G401.6 (cell line): ENCODE results near the gene TSC2.
"Not testable (repeated sequence)": the region's sequence is repeated elsewhere in the genome, so short reads cannot be mapped to it uniquely, and the experiment has no call there.

Source experiments
- FAIRE-seq: peaks from 2 replicates; lab custom pipeline; 2012; peaks lifted over from hg19 to GRCh38; lab: Jason Lieb, UNC

The TSC2 gene

DNA sequence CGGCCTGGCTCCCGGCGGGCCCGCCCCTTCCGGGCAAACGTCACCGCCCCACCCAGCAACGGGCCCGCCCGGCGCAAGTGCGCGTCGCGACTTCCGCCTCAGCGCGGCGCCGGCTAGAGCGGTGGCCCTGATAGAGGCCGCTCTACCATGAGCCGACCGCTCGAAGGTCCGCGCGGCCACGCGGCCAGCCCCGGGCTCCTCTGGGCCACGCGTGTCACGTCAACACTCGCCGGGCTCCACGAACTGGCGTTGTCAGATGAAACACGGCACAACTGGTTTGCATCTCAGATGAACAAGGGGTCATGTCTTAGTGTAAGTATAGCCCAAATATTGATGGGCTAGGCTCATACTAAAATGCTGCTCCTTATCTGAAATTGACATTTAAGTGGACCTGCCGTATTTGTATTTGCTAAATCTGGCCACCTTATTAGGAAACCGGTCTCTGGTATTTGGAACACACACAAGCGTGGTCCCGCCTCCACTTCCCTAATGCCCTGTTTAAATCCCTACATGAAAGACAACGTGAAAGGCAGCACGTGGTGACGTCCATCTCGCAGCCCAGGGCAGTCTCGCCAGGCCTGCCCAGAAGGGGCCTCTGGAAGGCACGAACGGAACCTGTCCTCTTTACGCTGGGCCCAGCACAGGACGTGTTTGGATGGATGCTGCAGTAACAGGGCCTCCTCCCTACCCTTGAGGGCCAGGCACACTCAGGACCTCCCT, 37.8 kb upstream of the TSC2 start, which contains the start of gene ZNF598:
TSS of gene ZNF598 (minus strand) at position 31 of the 720 bp plus-strand sequence.
- FAIRE-seq, result no peak

DNA sequence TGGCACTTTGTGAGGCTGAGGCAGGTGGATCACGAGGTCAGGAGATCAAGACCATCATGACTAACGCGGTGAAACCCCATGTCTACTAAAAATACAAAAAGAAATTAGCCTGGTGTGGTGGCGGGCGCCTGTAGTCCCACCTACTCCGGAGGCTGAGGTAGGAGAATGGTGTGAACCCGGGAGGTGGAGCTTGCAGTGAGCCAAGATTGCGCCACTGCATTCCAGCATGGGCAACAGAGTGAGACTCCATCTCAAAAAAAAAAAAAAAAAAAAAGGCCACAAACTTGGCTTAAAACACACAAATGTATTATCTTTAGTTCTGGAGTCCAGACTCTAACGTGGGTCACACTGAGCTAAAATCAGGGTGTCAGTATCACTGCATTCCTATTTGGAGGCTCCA, 36.1 kb upstream of the TSC2 start:
- FAIRE-seq, result not testable (repeated sequence)

DNA sequence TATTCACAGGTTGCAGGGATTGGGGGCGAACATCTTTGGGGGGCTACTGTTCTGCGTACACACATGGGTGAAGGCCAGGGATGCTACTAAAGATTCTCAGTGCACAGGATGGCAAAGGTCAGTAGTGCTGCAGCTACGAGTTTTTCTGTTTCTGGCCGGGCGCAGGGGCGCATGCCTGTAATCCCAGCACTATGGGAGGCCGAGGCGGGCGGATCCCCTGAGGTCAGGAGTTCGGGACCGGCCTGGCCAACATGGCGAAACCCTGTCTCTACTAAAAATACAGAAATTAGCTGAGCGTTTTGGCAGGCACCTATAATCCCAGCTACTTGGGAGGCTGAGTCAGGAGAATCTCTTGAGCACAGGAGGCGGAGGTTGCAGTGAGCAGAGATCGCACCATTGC, 34.3 kb upstream of the TSC2 start:
- FAIRE-seq, result no peak

DNA sequence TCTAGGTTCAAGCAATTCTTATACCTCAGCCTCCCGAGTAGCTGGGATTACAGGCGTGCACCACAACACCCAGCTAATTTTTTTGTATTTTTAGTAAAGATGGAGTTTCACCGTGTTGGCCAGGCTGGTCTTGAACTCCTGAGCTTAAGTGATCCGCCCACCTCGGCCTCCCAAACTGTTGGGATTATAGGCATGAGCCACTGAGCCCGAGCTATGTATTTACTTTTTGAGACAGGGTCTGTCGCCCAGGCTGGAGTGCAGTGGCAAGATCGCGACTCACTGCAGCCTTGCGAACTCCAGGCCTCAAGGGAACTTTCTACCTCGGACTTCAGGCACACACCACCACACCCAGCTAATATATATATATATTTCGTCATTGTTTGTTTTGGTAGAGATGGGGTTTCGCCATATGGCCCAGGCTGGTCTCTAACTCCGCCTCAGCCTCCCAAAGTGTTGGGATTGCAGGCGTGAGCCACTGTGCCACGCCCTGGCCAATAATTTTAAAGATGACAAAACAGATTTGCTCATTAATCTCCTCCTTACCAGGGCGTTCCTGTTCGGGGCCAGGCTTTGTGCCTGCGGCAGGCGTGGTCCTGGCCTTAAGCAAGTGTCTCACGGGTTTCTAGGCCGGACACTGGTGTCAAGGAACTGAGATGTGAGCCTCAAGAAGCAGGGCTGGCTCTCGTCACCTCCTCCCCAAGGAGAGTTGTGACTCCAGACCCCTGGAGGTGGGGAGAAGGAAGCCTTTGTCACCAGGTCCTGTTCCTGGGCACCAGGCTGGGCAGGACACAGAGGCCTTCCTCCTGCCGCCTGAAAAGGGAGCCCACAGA, 32.5 kb upstream of the TSC2 start:
- no peak for FAIRE-seq

DNA sequence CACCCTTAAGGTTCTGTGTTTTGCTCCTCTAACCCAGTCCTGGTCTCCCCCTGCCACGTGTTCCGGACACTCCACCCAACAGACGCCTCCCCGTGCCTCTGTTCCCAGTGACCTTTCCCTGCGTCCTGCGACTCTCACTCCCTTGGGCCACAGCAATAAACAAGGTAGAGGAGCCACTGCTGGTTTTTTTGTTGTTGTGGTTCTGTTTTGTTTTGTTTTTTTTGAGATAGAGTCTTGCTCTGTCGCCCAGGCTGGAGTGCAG, 31.9 kb upstream of the TSC2 start:
- FAIRE-seq, result no peak

DNA sequence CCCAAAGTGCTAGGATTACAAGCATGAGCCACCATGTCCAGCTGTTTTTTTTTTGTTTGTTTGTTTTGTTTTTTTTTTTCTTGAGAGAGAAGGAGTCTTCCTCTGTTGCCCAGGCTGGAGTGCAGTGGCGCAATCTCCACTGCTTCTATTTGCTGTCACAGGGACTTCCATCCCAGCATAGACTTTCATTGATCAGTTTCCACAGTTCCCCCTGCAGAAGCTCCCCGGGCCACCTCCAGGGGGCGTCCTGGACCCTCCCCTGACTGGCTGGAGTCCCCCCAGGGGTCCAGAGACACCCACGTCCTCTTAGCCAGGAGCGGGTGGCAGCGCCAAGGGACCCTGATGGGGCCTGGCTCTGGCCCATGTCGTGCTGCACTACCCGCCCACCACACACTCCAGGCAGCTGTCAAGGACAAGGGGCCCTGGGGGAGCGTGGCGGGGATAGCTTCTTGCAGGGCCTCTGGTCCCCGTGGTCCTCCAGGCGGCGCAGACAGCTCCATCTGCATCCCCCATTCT, 31.3 kb upstream of the TSC2 start:
- no peak for FAIRE-seq

DNA sequence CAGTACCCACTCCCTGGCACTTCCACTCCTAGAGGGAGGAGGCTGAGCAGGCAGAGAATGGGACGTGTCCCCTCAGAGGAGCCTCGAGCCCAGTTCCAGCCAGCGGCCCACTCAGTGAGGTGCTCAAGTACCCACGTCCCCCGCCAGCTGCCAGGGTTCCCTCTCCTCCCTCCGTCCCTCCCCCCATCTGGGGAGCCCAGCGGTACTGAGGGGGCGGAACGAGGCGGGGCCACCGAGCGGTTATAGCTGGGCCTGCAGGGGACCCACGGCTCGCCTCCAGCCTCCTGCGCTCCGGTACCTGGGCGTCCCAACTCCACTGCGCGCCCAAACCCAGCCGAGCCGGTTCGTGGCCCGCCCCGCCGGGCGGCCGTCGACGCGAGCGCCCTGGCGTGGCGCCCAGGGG, 28.3 kb upstream of the TSC2 start, which contains the start of gene NPW:
TSS of gene NPW (plus strand) at position 268 of the 403 bp plus-strand sequence.
- no peak for FAIRE-seq

DNA sequence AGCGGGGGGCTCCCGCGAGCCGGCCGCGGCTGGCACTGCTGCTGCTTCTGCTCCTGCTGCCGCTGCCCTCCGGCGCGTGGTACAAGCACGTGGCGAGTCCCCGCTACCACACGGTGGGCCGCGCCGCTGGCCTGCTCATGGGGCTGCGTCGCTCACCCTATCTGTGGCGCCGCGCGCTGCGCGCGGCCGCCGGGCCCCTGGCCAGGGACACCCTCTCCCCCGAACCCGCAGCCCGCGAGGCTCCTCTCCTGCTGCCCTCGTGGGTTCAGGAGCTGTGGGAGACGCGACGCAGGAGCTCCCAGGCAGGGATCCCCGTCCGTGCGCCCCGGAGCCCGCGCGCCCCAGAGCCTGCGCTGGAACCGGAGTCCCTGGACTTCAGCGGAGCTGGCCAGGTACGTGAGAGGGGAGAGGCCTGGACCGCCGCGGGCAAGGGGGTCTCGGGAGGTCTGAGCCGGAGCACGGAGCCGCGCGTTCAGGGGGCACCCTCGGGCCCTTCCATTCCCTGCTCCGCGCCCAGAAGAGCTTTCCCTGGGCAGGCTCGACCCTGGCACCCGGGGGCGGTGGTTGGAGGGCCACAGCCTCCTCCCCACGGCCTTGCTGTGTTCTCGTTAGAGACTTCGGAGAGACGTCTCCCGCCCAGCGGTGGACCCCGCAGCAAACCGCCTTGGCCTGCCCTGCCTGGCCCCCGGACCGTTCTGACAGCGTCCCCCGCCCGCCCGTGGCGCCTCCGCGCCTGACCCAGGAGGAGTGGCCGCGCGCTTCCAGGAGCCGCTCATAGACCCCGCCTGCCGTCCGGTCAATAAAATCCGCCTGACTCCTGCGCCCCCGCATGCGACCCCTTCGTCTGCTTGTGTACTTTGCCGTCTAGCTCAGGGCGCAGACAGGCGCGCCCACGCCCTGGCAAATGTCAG, 27.6 kb upstream of the TSC2 start:
- FAIRE-seq, result no peak

DNA sequence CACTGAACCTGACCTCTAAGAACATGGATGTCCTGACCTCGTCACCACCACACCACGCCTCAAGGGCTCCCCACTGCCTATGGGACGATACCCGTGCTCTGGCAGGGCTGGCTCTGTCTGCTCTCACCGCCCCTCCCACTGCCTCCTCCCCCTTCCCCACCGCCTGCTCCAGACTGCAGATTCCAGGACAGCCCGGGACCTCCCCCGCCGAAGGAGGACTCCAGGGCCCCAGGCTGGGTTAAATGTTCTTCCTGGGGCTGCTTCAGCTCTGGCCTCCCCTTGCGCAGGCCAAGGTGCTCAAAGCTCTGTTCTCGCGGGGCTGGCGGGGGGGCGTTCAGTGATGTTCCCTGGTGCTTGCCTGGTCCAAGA, 25.1 kb upstream of the TSC2 start:
- FAIRE-seq, result no peak

DNA sequence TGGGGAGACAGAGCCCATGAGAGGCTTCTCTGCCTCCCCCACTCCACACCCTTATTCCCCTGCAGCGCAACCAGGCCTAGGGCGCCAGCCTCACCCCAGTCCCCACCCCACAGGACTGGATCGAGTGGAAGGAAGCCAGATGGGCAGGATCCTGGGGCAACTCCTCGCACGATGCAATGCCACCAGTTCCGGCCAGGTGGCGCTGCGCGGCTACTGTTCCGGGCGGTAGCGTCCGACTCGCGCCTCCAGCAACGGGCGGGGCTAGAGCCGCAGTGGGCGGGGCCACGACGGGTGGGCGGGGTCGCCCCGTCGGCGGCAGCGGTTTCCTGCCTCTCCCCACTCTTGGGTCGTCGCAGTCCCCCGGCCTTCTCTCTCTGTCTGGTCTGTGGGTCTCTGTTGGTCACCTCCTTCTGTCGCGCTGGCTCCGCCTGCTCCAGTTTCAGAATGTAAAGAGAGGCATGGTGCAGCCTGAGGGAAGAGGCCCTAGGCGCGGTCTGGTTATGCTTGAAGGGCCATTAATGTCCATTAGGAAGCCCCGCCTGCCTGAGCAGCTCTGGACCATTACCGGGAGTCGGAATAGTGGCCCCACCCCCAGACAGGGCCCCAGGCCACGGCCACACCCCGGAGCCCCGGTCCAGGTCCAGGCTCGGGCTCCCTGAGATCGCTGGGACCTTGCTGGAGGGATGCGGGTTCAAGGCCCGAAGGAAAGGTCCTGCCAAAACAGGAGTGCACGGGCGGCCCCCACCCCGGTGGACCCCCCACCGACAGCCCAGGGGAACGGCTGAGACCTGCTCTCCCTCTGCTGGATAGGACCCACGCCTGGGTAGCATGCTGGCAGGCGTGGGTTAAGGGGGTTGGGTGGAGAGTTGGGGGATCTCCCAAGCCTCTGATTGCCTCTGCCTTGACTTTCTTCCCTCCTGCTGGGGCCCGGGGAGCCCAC, 24.4 kb upstream of the TSC2 start:
- FAIRE-seq, result peak; percentile 46

DNA sequence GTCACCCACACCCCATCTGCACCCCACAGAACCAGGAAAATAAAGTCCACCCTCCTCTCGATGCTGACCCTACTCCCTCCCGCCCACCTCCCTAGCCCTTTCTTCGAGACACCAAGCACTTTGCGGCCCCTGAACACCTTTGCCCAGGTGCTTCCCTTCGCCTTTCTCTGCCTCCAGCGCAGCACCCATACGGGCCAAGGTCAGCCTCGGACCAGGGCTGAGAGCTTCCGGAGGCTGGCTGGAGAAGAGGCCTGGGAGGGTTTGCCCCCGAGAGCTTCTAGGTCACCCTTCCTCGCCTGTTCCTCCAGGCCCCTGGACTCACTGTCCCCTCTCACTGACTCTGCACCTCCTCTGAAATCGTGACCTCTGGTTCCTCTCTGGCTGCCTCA, 23.8 kb upstream of the TSC2 start:
- FAIRE-seq, result no peak

DNA sequence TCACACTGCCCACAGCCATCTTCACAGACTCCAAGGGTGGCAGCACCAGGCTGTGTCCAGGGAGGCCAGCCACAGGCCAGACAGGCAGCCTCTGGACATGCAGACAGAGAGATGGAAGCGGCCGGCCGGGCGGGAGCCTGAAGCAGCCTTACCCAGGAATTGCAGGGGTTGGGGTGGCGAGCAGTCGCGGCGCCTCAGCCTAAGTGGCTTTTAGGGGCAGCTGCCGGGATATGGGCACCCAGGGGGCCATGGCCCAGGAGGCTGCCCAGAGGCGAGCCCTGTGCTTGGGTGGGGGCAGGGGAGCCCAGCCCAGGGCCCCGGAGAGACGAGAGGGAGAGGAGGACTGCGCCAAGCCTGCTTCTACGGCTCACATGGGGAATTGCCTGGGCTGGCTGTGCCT, 22.5 kb upstream of the TSC2 start:
- FAIRE-seq, result no peak

DNA sequence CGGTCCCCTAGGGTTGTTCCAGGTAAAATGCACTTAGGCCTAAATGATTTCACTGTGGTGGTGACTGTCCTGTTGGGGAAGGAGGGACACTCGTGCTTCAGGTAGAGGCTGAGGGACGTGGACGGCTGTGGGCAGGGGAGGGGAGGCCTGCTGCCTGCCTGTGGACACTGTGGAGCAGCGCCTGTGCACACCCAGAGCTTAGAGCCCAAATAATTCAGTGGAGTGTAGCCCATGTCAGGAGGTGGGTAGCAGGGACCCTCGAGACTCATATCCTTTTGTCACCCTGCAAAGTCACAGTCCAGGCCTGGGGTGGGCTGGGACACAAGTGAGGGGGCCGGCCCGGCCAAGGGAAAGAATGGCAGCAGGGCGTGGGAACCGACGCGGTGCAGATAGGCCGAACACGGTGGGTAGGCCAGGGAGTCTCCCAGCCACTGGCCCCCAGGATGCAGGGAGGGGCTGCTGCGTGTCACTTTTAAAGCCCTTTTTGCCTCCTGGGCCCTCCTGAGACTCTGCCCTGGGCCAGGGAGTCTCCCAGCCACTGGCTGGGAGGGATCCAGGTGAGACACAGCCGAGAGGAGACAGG, 21.8 kb upstream of the TSC2 start:
- no peak for FAIRE-seq

DNA sequence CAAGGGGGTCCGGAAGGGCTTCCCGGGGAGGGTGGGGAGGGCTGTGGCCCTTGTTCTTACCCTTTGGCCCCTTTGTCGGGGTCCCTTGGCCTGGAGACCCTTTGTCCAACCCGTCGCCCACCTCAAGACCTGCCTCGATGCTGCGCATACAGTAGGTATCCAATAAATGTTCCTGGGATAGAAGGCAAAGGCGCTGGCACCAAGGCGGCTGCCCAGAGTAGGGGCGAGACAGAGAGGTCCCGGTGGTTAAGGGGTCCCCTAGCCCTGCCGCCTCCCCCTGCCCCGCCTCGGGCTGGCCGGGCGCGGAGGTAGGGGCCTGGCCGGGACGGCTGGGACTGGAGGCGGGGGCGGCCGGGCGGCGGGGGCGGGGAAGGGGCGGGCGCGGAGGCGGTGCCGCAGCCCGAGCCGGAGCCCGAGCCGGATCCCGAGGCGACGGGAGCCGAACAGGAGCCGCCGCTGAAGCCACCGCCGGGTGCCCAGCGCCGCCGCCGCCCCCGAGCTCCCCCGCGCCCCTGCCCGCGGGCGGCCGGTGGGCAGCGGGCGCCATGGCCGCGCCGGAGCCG, 21.2 kb upstream of the TSC2 start, which contains the start of gene NHERF2:
TSS of gene NHERF2 (plus strand) at position 442 of the 563 bp plus-strand sequence. CDS start at position 546, 104 bp downstream.
- FAIRE-seq, result no peak

DNA sequence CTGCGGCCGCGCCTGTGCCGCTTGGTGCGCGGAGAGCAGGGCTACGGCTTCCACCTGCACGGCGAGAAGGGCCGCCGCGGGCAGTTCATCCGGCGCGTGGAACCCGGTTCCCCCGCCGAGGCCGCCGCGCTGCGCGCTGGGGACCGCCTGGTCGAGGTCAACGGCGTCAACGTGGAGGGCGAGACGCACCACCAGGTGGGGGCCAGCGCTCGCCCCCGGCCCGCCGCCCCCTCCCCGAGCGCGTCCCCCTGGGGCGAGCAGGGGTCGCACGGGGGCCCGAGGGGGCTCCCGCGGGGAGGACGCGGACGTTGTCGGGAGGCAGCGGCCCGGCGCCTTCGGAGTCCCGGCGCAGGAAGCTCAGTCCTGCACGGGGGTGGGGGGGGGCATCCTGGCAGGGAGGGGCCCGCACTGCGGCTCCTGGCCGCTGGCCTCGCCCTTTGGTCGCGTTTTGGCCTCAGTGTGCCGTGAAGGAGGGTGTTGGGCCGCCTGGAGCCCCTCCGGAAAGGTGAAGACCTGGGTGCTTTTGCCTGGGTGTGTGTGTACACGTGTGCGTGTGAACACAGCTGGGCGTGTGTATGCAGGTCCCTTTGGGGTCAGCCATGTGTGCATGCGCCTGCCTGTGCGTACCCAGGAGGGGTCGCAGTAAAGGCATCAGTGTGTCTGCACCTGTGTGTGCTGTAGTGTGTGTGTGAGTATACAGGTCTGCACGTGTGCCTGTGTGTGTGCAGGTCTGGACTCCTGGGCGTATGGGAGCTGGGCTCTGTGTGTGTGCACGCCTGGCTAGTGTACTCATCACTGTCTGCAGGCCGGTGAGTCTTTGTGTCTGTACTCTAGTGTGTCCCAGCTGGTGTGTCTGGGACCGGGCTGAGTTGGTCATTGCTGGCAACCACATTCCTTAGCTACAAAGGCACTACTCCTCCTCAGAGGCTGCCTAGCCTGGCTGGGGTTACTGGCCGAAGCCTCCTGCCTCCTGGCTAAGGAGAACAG, 20.5 kb upstream of the TSC2 start:
- FAIRE-seq, result no peak

DNA sequence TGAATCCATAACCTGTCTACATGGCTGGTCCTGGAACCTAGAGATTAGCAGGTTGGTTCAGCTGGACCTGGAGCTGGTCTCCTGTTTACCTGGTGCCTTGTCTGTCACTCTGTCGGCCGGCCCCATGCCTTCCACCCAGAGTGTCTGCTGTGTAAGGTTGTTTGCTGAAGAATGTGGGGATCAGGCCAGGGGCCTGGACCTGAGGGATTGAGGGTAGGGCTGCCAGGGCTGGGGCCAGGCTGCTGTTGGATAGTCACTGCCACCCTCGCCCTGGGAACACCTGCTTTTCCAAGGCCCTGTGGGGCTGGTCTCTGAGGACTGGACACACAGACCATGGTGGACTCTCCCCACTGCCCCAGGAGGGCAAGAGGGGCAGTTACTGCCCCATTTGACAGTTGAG, 19.6 kb upstream of the TSC2 start:
- no peak for FAIRE-seq

DNA sequence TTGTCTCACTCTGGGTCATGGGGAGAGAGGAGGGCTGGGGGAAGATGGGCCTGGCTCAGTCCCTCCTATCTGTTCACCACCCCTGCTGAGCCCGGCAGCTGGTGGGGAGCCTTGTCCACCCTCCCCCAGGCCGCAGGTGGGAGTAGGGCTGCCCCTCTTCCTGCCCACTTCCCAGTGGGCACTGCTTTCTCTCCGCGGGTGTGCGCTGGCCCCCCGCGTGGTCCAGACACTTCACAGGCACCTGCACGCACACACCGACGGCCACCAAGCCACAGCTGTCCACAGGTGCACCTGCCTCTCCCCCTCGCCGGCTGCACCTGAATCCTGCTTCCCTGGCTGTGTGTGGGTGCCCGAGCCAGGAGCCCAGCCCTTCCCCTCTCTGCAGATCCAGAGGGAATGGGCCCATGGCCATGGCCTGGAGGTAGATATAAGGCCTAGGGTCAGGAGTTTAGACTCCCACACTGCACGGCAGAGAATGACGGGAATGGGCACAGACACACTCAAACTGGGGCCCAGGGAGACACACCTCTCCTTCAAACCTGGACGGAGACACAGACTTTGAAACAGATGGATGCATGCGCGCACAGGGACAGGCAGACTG, 19.1 kb upstream of the TSC2 start:
- no peak for FAIRE-seq

DNA sequence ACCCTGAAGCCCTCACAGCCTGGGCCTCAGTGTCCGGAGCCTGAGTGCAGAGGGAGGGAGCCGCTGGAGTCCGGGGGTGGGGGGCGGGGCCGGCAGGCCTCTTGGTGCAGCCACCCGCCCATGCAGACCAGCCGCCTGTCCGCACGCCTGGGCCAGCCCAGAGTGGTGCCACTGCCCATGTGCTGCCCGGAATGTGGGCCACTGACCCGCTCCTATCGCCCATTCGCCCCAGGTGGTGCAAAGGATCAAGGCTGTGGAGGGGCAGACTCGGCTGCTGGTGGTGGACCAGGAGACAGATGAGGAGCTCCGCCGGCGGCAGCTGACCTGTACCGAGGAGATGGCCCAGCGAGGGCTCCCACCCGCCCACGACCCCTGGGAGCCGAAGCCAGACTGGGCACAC, 18.4 kb upstream of the TSC2 start:
- no peak for FAIRE-seq

DNA sequence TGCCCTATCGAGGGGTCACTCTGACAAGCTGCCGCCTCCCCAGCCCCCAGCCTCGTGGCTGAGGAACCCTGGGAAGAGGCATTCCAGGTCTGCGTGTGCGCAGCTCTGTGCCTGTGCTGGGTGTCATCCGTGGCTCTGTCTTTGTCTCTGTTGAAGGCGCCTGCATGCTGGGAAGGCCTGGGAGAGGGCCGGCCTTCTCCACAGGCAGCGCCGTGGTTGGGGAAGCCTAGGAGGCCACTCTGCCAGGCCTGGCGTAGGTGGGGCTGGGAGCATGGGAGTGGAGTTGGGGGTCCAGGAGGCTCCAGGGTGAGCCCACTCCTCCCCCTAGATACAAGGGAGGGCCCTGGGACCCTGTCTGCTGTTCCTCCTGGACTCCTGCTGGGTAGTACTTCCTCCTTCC, 17.7 kb upstream of the TSC2 start:
- FAIRE-seq, result no peak
